Measurements from ENCODE around the gene CFAP52. TPM values are rescaled to one million over a fixed set of nuclear protein-coding genes. Genes with fewer than 3 reads are reported as not detected.
"Not testable (repeated sequence)": the region's sequence is repeated elsewhere in the genome, so short reads cannot be mapped to it uniquely, and the experiment has no call there.

CFAP52 gene
- total RNA-seq, 2 experiments from 2014 or later = not detected

GRCh38 chr17:9568957-9569588, 7.4 kb upstream of the CFAP52 start:
- H3K9me3 Mint-ChIP-seq (ENCODE audit: low read depth) = peaks cover 1% of the 10 kb centered on the region
- ChIA-PET CTCF (interaction anchor here (0.8 kb wide), 1 partner anchor 15 kb away, joined by 3 read pairs; no protein-coding TSS in a partner anchor), POLR2A (no interaction called here)
- no peak overlapping the region for H3K4me3 Mint-ChIP-seq
- DNase-seq = no peak
- intact Hi-C loops (cut with DNase I, micrococcal nuclease) = no loop called here
- H3K27ac Mint-ChIP-seq = no peak overlapping the region
- no peak for ATAC-seq
- H3K27me3 Mint-ChIP-seq = no peaks in the 10 kb centered on the region
- peaks cover 29% of the 10 kb centered on the region for H3K4me1 Mint-ChIP-seq
- H3K36me3 Mint-ChIP-seq (ENCODE audit: low read depth) = peaks cover 27% of the 10 kb centered on the region

- ATAC-seq (no peak), DNase-seq (no peak)
- Mint-ChIP-seq H3K27me3 (no peaks in the 10 kb centered on the region), H3K4me3 (no peak overlapping the region), H3K27ac (no peak overlapping the region), H3K4me1 (peaks cover 17% of the 10 kb centered on the region), H3K9me3 (ENCODE audit: low read depth) (peaks cover 1% of the 10 kb centered on the region), H3K36me3 (ENCODE audit: low read depth) (peaks cover 18% of the 10 kb centered on the region)
- POLR2A ChIA-PET = no interaction called here
- intact Hi-C loops (cut with DNase I, micrococcal nuclease) = no loop called here
- CTCF ChIA-PET = no interaction called here
These were observed 5.2 kb upstream of the CFAP52 start for GRCh38 chr17:9571201-9571600.

- POLR2A ChIA-PET = no interaction called here
- CTCF ChIA-PET = interaction anchor here (0.7 to 1.3 kb wide), 7 partner anchors 10 to 790 kb away, joined by 3 to 6 read pairs (median 3); no protein-coding TSS in a partner anchor
- peak within 1 kb of the TSS; percentile 77 for H3K27ac Mint-ChIP-seq
- ATAC-seq (peak; percentile 64), DNase-seq (peak; percentile 91)
- intact Hi-C loops (cut with DNase I, micrococcal nuclease) = loop anchor here (1.0 to 5.0 kb wide), 5 partner anchors 69 to 1122 kb away; partner anchors contain the start of genes ADPRM (in 1 of the 2), SCO1 (in 1 of the 2) and USP43 (in 1 of the 2)
- peaks cover 15% of the 10 kb centered on the region for H3K4me1 Mint-ChIP-seq
- no peaks in the 10 kb centered on the region for H3K36me3 Mint-ChIP-seq (ENCODE audit: low read depth)
- peak within 1 kb of the TSS; percentile 92 for H3K4me3 Mint-ChIP-seq
- H3K27me3 Mint-ChIP-seq = no peaks in the 10 kb centered on the region
- peaks cover 1% of the 10 kb centered on the region for H3K9me3 Mint-ChIP-seq (ENCODE audit: low read depth)
These were observed 901 bp upstream of the CFAP52 start, which contains the start of gene STX8 for GRCh38 chr17:9575381-9576101. Gene STX8, minus strand, starts transcription at chr17:9575820. Its CDS starts 12 bp downstream, at chr17:9575808.

GRCh38 chr17:9577373-9577709, 899 bp downstream of the CFAP52 start:
- Mint-ChIP-seq H3K36me3 (ENCODE audit: low read depth) (no peaks in the 10 kb centered on the region), H3K4me3 (peak overlapping the region; percentile 92), H3K9me3 (ENCODE audit: low read depth) (peaks cover 1% of the 10 kb centered on the region), H3K4me1 (peaks cover 15% of the 10 kb centered on the region), H3K27me3 (no peaks in the 10 kb centered on the region), H3K27ac (no peak overlapping the region)
- DNase-seq = no peak
- intact Hi-C loops (cut with DNase I, micrococcal nuclease) = loop anchor here (2.0 to 5.0 kb wide), 4 partner anchors 67 to 1120 kb away; partner anchors contain the start of genes ADPRM (in 1 of the 2), SCO1 (in 1 of the 2) and USP43 (in 1 of the 2)
- POLR2A ChIA-PET = no interaction called here
- CTCF ChIA-PET = interaction anchor here (0.6 to 2.3 kb wide), 11 partner anchors 9 to 584 kb away, joined by 3 to 7 read pairs (median 4); no protein-coding TSS in a partner anchor
- no peak for ATAC-seq

- Mint-ChIP-seq H3K27me3 (peaks cover 2% of the 10 kb centered on the region), H3K36me3 (ENCODE audit: low read depth) (no peaks in the 10 kb centered on the region), H3K4me3 (no peak overlapping the region), H3K27ac (no peak overlapping the region), H3K4me1 (no peaks in the 10 kb centered on the region), H3K9me3 (ENCODE audit: low read depth) (peaks cover 10% of the 10 kb centered on the region)
- DNase-seq = no peak
- POLR2A ChIA-PET = no interaction called here
- intact Hi-C loops (cut with DNase I, micrococcal nuclease) = no loop called here
- CTCF ChIA-PET = interaction anchor here (0.6 to 2.3 kb wide), 2 partner anchors 11 to 12 kb away, joined by 3 to 7 read pairs; partner anchors contain the start of gene CFAP52
- ATAC-seq = no peak
These were observed 11.7 kb downstream of the CFAP52 start for GRCh38 chr17:9587969-9588656.

GRCh38 chr17:9594065-9594464, 17.6 kb downstream of the CFAP52 start:
- Mint-ChIP-seq H3K27me3 (peaks cover 5% of the 10 kb centered on the region), H3K27ac (no peak overlapping the region), H3K9me3 (ENCODE audit: low read depth) (no peaks in the 10 kb centered on the region), H3K4me1 (no peaks in the 10 kb centered on the region), H3K4me3 (no peak overlapping the region), H3K36me3 (ENCODE audit: low read depth) (no peaks in the 10 kb centered on the region)
- no peak for DNase-seq
- CTCF ChIA-PET = no interaction called here
- POLR2A ChIA-PET = no interaction called here
- ATAC-seq = no peak
- intact Hi-C loops (cut with DNase I, micrococcal nuclease) = no loop called here

GRCh38 chr17:9597638-9598037, 21.2 kb downstream of the CFAP52 start:
- H3K27me3 Mint-ChIP-seq; DNase-seq; H3K4me3 Mint-ChIP-seq; intact Hi-C loops (cut with DNase I, micrococcal nuclease); POLR2A ChIA-PET; ATAC-seq; H3K4me1 Mint-ChIP-seq; H3K36me3 Mint-ChIP-seq (ENCODE audit: low read depth); H3K9me3 Mint-ChIP-seq (ENCODE audit: low read depth); H3K27ac Mint-ChIP-seq: not testable (repeated sequence)
- CTCF ChIA-PET = interaction anchor here (0.7 kb wide), 1 partner anchor 53 kb away, joined by 3 read pairs; no protein-coding TSS in a partner anchor

GRCh38 chr17:9598661-9599060, 22.2 kb downstream of the CFAP52 start:
- Mint-ChIP-seq H3K27me3 (peaks cover 9% of the 10 kb centered on the region), H3K9me3 (ENCODE audit: low read depth) (no peaks in the 10 kb centered on the region), H3K27ac (no peak overlapping the region), H3K36me3 (ENCODE audit: low read depth) (no peaks in the 10 kb centered on the region), H3K4me3 (no peak overlapping the region), H3K4me1 (no peaks in the 10 kb centered on the region)
- ChIA-PET POLR2A (no interaction called here), CTCF (no interaction called here)
- no peak for ATAC-seq
- intact Hi-C loops (cut with DNase I, micrococcal nuclease) = no loop called here
- no peak for DNase-seq

- intact Hi-C loops (cut with DNase I, micrococcal nuclease); H3K4me1 Mint-ChIP-seq; H3K36me3 Mint-ChIP-seq (ENCODE audit: low read depth); H3K4me3 Mint-ChIP-seq; POLR2A ChIA-PET; H3K9me3 Mint-ChIP-seq (ENCODE audit: low read depth); ATAC-seq; H3K27ac Mint-ChIP-seq; DNase-seq; CTCF ChIA-PET: not testable (repeated sequence)
- peaks cover 14% of the 10 kb centered on the region for H3K27me3 Mint-ChIP-seq
These were observed 28.1 kb downstream of the CFAP52 start for GRCh38 chr17:9604583-9604982.

- ATAC-seq (no peak), DNase-seq (no peak)
- intact Hi-C loops (cut with DNase I, micrococcal nuclease) = no loop called here
- Mint-ChIP-seq H3K4me3 (no peak overlapping the region), H3K36me3 (ENCODE audit: low read depth) (no peaks in the 10 kb centered on the region), H3K27ac (no peak overlapping the region), H3K9me3 (ENCODE audit: low read depth) (no peaks in the 10 kb centered on the region), H3K27me3 (peaks cover 16% of the 10 kb centered on the region), H3K4me1 (no peaks in the 10 kb centered on the region)
- ChIA-PET POLR2A (no interaction called here), CTCF (interaction anchor here (0.7 kb wide), 1 partner anchor 17 kb away, joined by 3 read pairs; no protein-coding TSS in a partner anchor)
These were observed 30.0 kb downstream of the CFAP52 start for GRCh38 chr17:9606453-9606852.

GRCh38 chr17:9607058-9607457, 30.6 kb downstream of the CFAP52 start:
- H3K27ac Mint-ChIP-seq; H3K36me3 Mint-ChIP-seq (ENCODE audit: low read depth); H3K4me3 Mint-ChIP-seq; DNase-seq; intact Hi-C loops (cut with DNase I, micrococcal nuclease); ATAC-seq; H3K4me1 Mint-ChIP-seq; POLR2A ChIA-PET; H3K9me3 Mint-ChIP-seq (ENCODE audit: low read depth): not testable (repeated sequence)
- H3K27me3 Mint-ChIP-seq = peaks cover 17% of the 10 kb centered on the region
- CTCF ChIA-PET = interaction anchor here (0.7 kb wide), 1 partner anchor 17 kb away, joined by 3 read pairs; no protein-coding TSS in a partner anchor

Measured in activated CD4-positive, alpha-beta T cell treated with anti-CD3 and anti-CD28 coated beads for 36 hours (primary cell).